ENCODE results near the gene TAF5L.

TAF5L gene

DNA sequence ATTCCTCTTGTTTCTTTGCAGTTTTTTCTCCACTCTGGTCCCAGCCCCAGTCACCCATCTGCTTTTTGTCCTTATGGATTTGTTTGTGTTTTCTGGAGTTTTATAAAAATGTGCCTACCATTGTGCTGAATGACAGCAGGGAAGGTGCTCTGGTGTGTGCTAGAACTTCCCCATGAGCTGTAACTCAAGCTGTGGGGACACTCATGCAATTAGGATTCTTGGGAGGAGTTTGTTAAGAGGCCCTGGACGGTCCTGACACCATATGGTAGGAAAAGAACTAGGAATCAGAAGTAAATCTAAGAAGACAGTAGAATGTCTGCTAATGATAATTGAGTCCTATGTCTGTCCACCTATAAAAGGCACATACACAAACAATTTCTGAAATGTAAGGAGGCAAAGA is 27.5 kb upstream of the TAF5L start:
- TF ChIP-seq GATA2 (IDR thresholded peaks at IDR 0.05; ENCODE audit: low read depth, low read length): no peak
- no peak for TF ChIP-seq GATA3 (IDR thresholded peaks at IDR 0.05; ENCODE audit: low read depth, low read length)

DNA sequence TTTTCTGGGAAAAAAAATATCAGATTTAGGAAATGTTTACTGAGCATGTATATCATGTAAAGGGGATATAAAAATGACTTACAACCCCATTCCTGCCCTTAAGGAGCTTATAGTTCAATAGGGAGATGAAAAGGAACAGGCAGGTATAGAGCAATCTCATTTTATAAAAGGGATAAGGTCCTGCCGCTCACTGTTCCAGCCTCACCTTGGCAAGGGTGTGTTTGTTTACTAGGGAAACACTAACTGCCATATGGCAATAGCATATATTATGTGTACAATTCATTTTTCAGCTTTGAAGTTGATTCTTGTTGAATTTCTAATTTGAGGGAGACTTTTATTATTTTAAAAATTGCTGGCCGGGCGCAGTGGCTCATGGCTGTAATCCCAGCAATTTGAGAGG is 25.6 kb upstream of the TAF5L start:
- no peak for TF ChIP-seq GATA3 (IDR thresholded peaks at IDR 0.05; ENCODE audit: low read depth, low read length)
- TF ChIP-seq GATA2 (IDR thresholded peaks at IDR 0.05; ENCODE audit: low read depth, low read length): no peak

DNA sequence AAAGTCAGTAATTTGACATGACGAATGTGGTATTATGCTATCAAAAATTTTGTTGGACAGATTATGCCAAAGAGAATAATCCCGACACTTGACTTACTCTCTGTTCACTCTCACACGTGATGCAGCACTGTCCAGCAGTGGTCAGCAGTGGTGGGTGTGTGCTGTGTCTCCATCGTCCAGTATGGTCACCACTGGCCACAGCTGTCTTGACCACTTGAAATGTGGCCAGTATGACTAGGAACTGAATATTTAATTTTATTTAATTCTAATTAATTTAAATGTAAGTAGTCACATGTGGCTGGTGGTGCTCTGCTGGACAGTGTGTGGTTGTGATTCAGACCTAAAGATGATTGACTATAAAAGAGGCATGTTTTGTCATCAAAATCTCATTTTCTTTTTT is 24.1 kb upstream of the TAF5L start:
- no peak for TF ChIP-seq GATA2 (IDR thresholded peaks at IDR 0.05; ENCODE audit: low read depth, low read length)
- TF ChIP-seq GATA3 (IDR thresholded peaks at IDR 0.05; ENCODE audit: low read depth, low read length): no peak

DNA sequence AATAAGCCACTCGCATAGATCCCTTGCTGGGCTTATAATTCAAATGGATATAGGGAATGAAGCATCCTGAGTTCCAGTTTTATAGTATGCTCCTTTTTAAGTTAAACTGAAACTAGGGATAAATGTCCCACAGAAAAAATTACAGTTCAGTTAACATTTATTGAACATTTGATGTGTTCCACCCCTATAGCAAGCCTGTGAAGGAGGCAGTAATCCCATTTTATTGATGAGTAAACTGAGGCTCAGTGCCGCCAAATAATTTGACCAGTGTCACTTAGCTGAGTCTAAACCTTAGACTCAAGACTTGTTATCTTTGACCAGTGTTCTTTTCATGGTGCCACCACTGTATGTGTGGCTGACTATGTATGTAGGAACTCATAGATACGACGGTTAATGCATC is 22.5 kb upstream of the TAF5L start:
- TF ChIP-seq GATA2 (IDR thresholded peaks at IDR 0.05; ENCODE audit: low read depth, low read length): no peak
- TF ChIP-seq GATA3 (IDR thresholded peaks at IDR 0.05; ENCODE audit: low read depth, low read length): no peak

DNA sequence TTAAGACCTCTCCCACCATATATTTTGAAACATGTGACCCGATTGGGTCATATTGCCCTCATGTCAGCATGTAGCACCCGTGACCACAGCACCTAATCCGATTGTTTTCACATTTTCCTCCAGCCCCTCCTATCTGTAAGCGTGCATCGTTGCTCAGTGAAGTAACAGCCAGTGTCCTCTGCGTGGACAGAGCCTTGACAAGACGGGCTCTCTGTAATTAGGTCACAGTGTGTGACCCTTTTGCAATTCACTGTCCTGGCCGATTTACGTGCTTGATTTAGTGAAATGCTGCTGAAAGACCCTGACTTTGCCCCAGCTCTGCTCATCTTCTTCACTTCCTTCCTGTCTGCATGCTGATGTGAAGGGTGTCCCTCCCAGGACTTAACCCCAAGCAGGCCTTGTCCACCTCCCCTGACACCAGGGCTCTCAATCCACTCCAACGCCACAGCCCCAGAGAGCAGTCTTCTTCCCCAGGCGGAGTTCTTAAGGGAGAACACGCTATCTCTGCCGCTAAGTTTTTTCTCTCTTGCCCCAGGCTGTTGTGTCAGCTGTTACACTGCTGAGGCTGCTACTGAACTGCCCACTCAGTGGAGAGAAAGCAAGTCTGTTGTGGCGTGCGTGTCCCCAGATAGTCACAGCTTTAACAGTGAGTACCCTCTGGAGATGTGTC is 19.5 kb upstream of the TAF5L start:
- TF ChIP-seq GATA3 (IDR thresholded peaks at IDR 0.05; ENCODE audit: low read depth, low read length) (no peak), GATA2 (IDR thresholded peaks at IDR 0.05; ENCODE audit: low read depth, low read length) (no peak)

DNA sequence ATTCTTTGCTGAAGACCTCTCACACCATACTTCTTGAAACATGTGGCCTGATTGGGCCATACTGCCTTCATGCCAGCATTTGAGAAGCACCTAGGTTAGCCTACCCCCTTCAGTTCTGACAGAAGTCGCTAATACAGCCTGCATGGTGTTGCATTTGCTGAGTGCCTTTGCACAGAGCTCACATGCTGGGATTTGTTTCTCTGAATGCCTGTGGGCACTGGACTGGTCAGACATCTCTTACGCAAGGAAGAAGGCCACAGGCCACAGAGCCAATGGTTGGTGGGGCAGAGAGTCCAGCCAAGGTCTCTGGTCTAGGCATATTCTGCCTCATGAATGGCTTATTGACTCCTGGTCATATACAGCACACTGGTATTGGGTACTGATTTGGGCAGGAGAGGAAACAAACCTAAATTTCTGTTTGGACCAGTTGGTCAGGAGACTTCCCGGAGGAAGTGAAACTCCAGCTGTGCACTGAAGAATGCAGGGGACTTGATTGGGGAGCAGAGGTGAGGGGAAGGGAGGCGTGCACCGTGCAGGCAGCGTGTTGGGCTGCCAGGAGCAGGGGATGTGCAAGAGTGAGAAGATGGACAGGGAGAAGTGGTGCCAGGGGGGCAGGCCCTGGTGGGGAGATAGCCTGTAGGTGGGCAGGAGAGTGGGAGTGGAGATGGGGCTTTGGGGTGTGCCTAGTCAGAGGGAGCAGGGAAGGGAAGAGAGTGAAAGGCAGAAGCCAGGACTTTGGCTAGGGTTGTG is 18.2 kb upstream of the TAF5L start:
- TF ChIP-seq GATA3 (IDR thresholded peaks at IDR 0.05; ENCODE audit: low read depth, low read length) (no peak), GATA2 (IDR thresholded peaks at IDR 0.05; ENCODE audit: low read depth, low read length) (no peak)

DNA sequence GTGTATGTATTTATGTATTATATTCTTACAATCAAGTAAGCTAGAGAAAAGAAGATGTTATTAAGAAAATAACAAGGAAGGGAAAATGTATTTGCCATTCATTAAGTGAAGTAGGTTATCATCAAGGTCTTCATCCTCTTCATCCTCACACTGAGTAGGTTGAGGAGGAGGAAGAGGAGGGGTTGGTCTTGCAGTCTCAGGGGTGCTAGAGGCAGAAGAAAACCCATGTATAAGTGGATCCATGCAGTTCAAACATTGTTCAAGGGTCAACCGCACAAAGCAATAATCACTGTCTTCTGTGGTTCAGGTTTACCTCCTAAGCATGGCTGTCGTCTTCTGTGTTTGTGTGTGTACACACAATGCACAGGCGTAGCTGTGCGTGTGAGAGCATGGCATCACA is 17.0 kb upstream of the TAF5L start:
- TF ChIP-seq GATA3 (IDR thresholded peaks at IDR 0.05; ENCODE audit: low read depth, low read length) (no peak), GATA2 (IDR thresholded peaks at IDR 0.05; ENCODE audit: low read depth, low read length) (no peak)

DNA sequence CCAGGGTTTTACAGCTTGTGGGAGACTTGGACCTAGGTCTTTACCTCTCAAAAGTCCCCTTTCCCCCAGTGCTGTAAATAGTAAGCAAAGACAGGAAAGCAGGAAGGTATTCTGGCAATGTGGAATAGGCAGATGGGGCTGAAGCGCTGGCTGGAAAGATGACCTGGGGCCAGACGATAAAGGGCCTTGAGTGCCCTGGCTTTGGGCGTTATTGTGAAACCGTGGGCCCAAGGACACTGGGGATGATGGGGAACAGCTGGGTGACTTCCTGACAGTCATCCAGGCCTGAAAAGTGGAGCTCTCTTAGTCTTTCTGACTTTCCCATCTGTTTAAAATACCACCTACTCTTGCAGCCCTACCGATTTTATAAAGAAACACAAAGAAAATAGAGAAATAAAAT is 16.5 kb upstream of the TAF5L start:
- no peak for TF ChIP-seq GATA3 (IDR thresholded peaks at IDR 0.05; ENCODE audit: low read depth, low read length)
- TF ChIP-seq GATA2 (IDR thresholded peaks at IDR 0.05; ENCODE audit: low read depth, low read length): no peak

DNA sequence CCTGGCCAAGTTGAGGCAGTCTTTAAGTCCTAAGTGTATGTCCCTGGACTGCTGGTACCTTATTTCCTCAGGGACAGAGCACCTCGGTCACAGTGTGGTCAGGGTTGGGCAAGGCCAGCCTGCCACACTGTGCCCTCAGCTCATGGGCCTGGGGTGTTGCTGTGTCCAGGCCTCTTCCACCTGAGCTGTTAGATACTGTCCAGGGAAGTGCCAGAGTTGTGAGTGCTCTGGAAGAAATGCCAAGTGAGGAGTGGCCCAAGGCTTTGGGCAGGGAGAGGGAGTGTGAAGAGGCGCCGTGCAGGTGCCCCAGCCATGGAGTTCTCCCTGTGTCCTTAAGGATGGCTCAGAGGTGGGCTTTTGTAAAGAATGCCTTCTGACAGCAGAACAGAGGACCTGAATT is 15.4 kb upstream of the TAF5L start:
- no peak for TF ChIP-seq GATA2 (IDR thresholded peaks at IDR 0.05; ENCODE audit: low read depth, low read length)
- TF ChIP-seq GATA3 (IDR thresholded peaks at IDR 0.05; ENCODE audit: low read depth, low read length): no peak

DNA sequence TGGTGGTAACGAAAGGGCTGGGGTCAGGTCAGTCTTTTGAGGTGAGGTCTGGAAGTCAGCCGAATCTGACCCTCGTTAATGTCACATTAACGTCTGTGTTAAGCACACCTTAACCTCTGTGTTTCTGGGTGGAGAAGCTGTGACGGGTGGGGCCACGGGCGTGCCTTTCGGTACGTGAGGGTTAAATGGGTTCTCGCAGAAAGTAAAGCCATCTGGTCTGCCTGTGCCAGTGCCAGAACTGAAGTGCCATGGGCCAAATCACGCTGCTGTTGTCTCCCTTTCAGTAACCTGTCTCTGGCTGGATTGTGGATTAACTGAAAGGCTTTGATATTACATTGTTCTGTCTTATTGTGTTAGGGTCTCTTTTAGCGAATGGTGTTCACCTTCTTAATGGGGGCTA is 14.5 kb upstream of the TAF5L start:
- TF ChIP-seq GATA2 (IDR thresholded peaks at IDR 0.05; ENCODE audit: low read depth, low read length): no peak
- no peak for TF ChIP-seq GATA3 (IDR thresholded peaks at IDR 0.05; ENCODE audit: low read depth, low read length)

DNA sequence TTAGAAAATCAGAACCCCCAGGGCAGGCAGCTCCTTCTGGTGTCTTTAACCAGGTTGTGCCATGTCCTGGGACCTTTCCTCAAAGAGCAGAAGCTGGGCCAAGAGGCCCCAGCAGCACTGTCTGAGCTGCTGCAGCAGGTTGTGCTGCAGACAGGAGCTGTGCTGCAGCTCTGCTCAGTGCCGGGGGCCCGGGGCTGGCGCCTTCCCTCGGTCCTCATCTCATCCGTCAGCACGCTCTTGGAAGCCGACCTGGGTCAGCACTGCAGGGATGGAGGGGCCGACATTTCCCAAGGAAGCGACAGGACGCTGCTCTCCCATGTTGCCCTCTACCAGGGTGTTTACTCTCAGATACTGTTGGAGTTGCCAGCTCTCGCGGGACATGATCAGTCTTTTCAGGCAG is 11.8 kb upstream of the TAF5L start:
- TF ChIP-seq GATA2 (IDR thresholded peaks at IDR 0.05; ENCODE audit: low read depth, low read length) (no peak), GATA3 (IDR thresholded peaks at IDR 0.05; ENCODE audit: low read depth, low read length) (no peak)

DNA sequence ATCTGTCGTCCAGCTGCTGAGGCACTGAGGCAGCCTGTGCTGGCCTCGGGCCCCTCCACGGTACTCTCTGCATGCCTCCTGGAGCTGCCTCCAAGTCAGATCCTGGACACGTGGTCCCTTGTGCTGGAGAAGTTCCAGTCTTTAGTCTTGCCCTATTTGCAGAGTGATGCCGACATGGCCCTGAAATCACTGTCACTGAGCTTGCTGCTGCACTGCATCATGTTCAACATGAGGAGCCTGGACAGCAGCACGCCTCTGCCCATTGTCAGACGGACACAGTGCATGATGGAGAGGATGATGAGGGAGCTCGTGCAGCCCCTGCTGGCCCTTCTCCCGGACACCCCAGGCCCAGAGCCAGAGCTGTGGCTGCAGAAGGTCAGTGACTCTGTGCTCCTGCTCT is 10.1 kb upstream of the TAF5L start:
- TF ChIP-seq GATA2 (IDR thresholded peaks at IDR 0.05; ENCODE audit: low read depth, low read length) (no peak), GATA3 (IDR thresholded peaks at IDR 0.05; ENCODE audit: low read depth, low read length) (no peak)

DNA sequence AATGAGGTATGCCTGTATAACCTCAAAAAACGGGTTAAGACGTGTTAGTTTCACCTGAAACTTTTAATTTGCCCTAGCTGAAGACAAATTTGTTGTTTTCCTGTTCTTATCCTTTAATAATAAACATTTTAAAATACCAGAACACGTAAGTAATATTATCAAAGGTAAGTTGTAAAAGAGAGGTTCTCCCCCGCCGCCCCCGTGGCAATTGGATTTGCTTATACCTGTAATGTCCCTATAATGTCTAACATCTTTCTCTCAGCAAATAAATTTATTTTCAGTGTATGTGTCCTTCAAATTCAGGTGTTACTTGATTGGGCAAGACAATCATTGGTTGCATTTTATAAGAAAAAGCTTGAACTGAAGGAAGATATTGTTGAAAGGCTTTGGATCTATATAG is 6.0 kb upstream of the TAF5L start:
- TF ChIP-seq GATA2 (IDR thresholded peaks at IDR 0.05; ENCODE audit: low read depth, low read length): no peak
- no peak for TF ChIP-seq GATA3 (IDR thresholded peaks at IDR 0.05; ENCODE audit: low read depth, low read length)

DNA sequence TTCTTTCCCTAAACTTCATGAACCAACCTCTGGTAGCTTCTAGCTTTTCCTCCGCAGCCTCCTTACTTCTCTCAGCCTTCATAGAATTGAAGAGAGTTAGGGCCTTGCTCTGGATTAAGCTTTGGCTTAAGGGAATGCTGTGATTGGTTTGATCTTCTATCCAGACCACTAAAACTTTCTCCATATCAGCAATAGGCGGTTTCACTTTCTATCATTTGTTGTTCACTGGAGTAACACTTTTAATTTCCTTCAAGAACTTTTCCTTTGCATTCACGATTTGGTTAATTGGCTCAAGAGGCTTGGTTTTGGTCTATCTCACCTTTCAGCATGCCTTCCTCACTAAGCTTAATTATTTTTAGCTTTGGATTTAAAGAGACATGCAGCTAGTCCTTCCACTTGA is 5.2 kb upstream of the TAF5L start:
- TF ChIP-seq GATA3 (IDR thresholded peaks at IDR 0.05; ENCODE audit: low read depth, low read length) (no peak), GATA2 (IDR thresholded peaks at IDR 0.05; ENCODE audit: low read depth, low read length) (no peak)

DNA sequence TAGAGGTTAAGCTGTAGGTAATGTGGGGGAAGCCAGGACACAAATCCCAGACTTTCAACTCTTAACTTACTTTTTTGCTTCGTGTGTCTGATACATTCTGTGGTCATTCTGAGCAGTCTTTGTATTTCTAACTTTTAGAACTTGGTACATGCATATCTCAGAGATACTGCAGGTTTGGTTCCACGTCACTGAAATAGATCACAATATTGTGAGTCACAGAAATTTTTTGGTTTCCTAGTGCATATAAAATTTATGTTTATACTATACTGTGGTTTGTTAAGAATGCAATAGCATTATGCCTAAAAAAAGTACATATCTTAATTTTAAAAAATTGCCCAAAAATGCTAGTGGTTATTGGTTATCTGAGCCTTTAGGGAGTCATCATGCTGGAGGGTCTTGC is 3.3 kb upstream of the TAF5L start:
- TF ChIP-seq GATA2 (IDR thresholded peaks at IDR 0.05; ENCODE audit: low read depth, low read length) (no peak), GATA3 (IDR thresholded peaks at IDR 0.05; ENCODE audit: low read depth, low read length) (no peak)
